ENCODE data around the gene GZMM. TPM values are rescaled to one million over a fixed set of nuclear protein-coding genes. Genes with fewer than 3 reads are reported as not detected.

The GZMM gene
- 10 to 100 TPM; 23.5 to 31.0 TPM for total RNA-seq

DNA sequence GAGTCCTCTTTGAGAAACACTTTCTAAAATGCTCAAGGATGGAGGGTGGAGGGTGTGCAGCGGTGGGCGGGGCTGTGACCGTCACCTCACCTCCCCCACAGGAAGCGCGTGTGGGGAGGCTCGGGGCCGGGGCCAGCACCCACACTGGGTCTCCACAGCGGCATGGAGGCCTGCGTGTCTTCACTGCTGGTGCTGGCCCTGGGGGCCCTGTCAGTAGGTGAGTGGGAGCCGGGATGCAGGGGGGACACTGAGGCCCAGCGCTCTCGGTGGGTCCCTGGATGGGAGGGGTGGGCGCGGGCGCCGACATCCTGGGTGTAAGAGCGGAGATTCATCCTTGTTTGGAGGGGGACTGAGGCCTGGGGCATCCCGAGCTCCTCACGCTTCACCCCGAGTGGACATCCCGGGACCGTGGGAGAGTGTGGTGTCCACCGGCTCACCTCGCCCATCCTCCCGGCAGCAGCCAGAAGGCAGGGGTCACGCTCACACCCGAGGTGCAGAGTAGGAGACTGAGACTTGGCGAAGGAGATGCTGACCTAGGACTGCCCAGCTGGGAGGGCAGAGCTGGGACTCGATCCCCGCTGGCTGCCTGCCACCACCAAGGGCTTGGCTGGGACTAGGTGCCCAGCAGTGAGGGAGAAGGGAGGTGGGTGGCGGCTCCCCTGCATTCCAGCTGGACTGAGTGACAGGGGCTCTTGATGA lies at the start of gene GZMM:
Gene GZMM, plus strand, starts transcription at position 144 of the 699 bp plus-strand sequence. Its CDS starts 19 bp downstream, at position 163.
- Mint-ChIP-seq H3K4me3 (peak within 1 kb of the TSS; percentile 82 to 89), H3K27ac (peak within 1 kb of the TSS; percentile 57), H3K27me3 (ENCODE audit: low read depth) (no peaks in the 10 kb centered on the region), H3K36me3 (ENCODE audit: insufficient read depth in 2 of 2) (no peaks in the 10 kb centered on the region), H3K4me1 (ENCODE audit: low read depth) (peaks cover 30% of the 10 kb centered on the region), H3K9me3 (no peaks in the 10 kb centered on the region)
- peak; percentile 80 to 82 for DNase-seq
- peak; percentile 97 for ATAC-seq (replicated peaks in 1 of 2)

DNA sequence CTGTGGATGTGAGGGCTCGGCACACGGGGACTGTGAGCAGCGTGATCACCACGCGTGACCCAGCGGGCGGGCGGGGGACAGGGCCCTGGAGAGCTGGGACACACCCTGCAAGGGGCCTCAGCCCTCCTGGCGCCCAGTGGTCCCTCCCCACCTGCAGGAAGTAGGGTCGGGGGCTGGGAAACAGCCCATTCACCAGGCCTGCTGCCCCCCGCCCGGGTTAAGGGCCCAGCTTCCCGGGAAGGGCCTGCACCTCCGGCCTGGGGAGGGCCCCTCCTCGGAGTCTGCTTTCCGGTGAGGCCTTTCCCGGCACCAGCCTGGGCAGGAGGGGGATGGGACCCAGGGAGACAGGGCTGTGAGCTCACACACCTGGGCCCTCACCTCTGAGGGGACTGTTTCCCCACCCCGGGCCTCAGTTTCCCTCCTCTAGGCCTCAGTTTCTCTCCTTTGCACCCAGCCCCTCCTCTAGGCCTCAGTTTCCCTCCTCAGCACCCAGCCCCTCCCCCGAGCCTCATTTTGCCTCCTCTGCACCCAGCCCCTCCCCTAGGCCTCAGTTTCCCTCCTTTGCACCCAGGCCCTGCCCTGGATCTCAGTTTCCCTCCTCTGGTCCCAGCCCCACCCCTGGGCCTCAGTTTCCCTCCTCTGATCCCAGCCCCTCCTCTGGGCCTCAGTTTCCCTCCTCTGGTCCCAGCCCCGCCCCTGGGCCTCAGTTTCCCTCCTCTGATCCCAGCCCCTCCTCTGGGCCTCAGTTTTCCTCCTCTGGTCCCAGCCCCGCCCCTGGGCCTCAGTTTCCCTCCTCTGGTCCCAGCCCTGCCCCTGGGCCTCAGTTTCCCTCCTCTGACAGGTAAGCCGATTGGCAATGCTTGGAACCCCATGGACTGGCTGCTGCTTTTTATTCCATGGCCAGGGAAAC lies 49.4 kb upstream of the GZMM start:
- no peak overlapping the region for H3K4me3 Mint-ChIP-seq
- H3K36me3 Mint-ChIP-seq (ENCODE audit: insufficient read depth in 2 of 2): peaks cover 2 to 3% of the 10 kb centered on the region in 2 donors
- peaks cover 14% of the 10 kb centered on the region for H3K27me3 Mint-ChIP-seq (ENCODE audit: low read depth)
- peaks cover 2 to 4% of the 10 kb centered on the region in 2 donors for H3K9me3 Mint-ChIP-seq
- no peak overlapping the region for H3K27ac Mint-ChIP-seq
- DNase-seq (no peak), ATAC-seq (replicated peaks in 1 of 2) (no peak)
- peaks cover 11% of the 10 kb centered on the region for H3K4me1 Mint-ChIP-seq (ENCODE audit: low read depth)

DNA sequence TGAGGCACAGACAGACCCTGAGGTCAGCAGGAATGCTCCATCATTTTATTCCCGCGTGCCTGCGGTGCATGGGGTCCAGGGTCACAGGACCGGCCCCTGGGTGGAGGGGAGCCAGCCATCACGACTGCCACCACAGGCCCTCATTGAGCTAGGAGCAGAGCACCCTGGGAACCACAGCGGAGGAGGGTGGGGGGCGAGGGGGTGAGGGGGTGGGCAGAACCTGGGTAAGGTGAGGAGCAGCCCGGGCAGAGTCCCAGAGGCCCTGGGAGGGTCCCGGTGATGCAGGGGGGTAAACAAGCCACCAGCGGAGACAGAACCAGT lies 48.8 kb upstream of the GZMM start:
- DNase-seq (no peak), ATAC-seq (replicated peaks in 1 of 2) (no peak)
- no peak overlapping the region for H3K27ac Mint-ChIP-seq
- H3K4me1 Mint-ChIP-seq (ENCODE audit: low read depth): peaks cover 6% of the 10 kb centered on the region
- H3K9me3 Mint-ChIP-seq: peaks cover 2 to 4% of the 10 kb centered on the region in 2 donors
- no peak overlapping the region for H3K4me3 Mint-ChIP-seq
- peaks cover 18% of the 10 kb centered on the region for H3K27me3 Mint-ChIP-seq (ENCODE audit: low read depth)
- peaks cover 2 to 3% of the 10 kb centered on the region in 2 donors for H3K36me3 Mint-ChIP-seq (ENCODE audit: insufficient read depth in 2 of 2)

DNA sequence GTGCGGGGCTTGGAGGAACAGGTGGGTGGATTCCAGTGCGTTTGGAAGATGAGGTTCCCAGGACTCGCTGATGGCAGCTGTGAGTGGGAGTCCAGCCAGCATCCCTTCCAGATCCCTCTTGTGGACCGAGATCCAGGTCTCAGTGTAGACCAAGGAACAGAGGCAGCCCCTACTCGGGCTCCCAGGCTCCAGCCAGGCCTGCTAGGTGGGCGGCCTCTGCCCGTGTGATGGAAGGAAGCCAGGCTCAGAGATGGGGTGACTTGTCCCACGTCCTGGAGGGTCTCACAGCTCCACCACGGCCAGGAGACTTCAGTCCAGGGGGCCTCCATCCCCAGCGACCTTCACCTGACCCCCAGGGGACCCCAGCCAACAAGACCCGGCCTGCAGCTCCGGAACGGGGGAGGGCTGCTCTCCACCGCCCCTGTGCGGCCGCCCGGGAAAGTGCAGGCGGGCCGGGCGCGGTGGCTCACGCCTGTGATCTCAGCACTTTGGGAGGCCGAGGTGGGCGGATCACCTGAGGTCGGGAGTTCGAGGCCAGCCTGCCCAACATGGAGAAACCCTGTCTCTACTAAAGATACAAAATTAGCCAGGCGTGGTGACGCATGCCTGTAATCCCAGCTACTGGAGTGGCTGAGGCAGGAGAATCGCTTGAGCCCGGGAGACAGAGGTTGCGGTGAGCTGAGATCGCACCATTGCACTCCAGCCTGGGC lies 48.3 kb upstream of the GZMM start:
- DNase-seq (peak; percentile 55 to 66), ATAC-seq (replicated peaks in 1 of 2) (peak; percentile 23 to 35)
- Mint-ChIP-seq H3K27ac (no peak overlapping the region), H3K27me3 (ENCODE audit: low read depth) (peaks cover 18% of the 10 kb centered on the region), H3K4me3 (peak overlapping the region in 1 of 2 donors; percentile 22), H3K4me1 (ENCODE audit: low read depth) (peaks cover 6% of the 10 kb centered on the region), H3K36me3 (ENCODE audit: insufficient read depth in 2 of 2) (peaks cover 2 to 3% of the 10 kb centered on the region in 2 donors), H3K9me3 (peaks cover 2 to 4% of the 10 kb centered on the region in 2 donors)

DNA sequence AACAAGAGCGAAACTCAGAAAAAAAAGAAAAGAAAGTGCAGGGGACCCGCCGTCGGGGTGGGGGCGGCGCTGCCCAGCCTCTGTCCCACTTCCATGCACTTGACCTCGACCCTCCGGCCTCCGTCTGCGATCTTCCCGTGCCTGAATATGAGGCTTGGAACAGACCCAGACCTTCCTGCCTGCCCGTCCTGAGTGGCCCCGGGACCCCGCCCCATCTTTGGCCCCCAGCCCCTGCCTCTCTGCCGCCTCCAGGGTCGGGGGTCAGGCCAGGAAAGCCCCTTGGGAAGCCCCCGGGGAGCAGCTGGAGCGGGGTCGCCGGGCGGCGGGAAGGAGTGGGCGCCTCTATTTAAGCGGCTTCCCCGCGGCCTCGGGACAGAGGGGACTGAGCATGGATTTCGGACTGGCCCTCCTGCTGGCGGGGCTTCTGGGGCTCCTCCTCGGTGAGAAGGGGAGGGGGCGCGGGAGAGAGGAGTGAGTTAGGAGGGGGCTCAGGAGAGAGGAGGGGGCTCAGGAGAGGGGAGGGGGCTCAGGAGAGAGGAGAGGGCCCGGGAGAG lies 47.7 kb upstream of the GZMM start, which contains the start of gene MADCAM1:
Gene MADCAM1, plus strand, starts transcription at position 375 of the 554 bp plus-strand sequence. Its CDS starts 14 bp downstream, at position 389.
- peak within 1 kb of the TSS in 1 of 2 donors; percentile 22 for H3K4me3 Mint-ChIP-seq
- peaks cover 2 to 3% of the 10 kb centered on the region in 2 donors for H3K36me3 Mint-ChIP-seq (ENCODE audit: insufficient read depth in 2 of 2)
- no peak within 1 kb of the TSS for H3K27ac Mint-ChIP-seq
- peaks cover 18% of the 10 kb centered on the region for H3K27me3 Mint-ChIP-seq (ENCODE audit: low read depth)
- peaks cover 6% of the 10 kb centered on the region for H3K4me1 Mint-ChIP-seq (ENCODE audit: low read depth)
- peaks cover 2 to 4% of the 10 kb centered on the region in 2 donors for H3K9me3 Mint-ChIP-seq
- no peak for DNase-seq
- no peak for ATAC-seq (replicated peaks in 1 of 2)

DNA sequence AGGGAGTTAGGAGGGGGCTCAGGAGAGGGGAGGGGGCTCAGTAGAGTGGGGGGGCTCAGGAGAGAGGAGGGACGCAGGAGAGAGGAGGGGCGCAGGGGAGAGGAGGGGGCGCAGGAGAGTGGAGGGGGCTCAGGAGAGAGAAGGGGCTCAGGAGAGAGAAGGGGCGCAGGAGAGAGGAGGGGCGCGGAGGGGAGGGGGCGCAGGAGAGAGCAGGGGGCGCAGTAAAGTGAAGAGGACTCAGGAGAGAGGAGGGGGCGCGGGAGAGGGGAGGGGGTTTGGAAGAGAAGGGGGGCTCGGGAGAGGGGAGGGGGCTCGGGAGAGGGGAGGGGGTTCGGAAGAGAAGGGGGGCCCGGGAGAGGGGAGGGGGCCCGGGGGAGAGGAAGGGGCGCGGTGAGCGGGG lies 46.9 kb upstream of the GZMM start:
- H3K4me3 Mint-ChIP-seq: no peak overlapping the region
- H3K4me1 Mint-ChIP-seq (ENCODE audit: low read depth): peaks cover 6% of the 10 kb centered on the region
- H3K9me3 Mint-ChIP-seq: peaks cover 2 to 4% of the 10 kb centered on the region in 2 donors
- ATAC-seq (replicated peaks in 1 of 2) (no peak), DNase-seq (no peak)
- H3K36me3 Mint-ChIP-seq (ENCODE audit: insufficient read depth in 2 of 2): peaks cover 2 to 3% of the 10 kb centered on the region in 2 donors
- no peak overlapping the region for H3K27ac Mint-ChIP-seq
- peaks cover 18% of the 10 kb centered on the region for H3K27me3 Mint-ChIP-seq (ENCODE audit: low read depth)

DNA sequence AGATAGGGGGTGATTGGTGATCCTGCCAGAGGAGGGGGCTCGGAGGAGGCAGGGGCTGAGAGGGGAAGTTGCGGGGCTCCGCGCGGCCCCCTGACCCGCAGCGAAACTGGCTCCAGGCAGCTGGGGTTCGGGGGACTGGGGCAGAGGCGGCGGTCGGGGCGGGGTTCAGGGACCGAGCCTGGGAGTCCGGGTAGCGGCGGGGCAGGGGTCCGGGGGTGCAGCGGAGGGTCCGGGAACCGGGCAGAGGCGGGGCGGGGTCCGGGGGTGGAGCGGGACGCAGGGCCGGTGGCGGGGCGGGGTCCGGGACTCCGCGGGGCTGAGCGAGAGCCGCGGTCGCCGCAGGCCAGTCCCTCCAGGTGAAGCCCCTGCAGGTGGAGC lies 46.4 kb upstream of the GZMM start:
- Mint-ChIP-seq H3K4me1 (ENCODE audit: low read depth) (peaks cover 8% of the 10 kb centered on the region), H3K36me3 (ENCODE audit: insufficient read depth in 2 of 2) (peaks cover 2 to 3% of the 10 kb centered on the region in 2 donors), H3K4me3 (no peak overlapping the region), H3K27ac (no peak overlapping the region), H3K27me3 (ENCODE audit: low read depth) (peaks cover 18% of the 10 kb centered on the region), H3K9me3 (peaks cover 2 to 4% of the 10 kb centered on the region in 2 donors)
- peak in 1 of 2 donors; percentile 13 for ATAC-seq (replicated peaks in 1 of 2)
- no peak for DNase-seq

DNA sequence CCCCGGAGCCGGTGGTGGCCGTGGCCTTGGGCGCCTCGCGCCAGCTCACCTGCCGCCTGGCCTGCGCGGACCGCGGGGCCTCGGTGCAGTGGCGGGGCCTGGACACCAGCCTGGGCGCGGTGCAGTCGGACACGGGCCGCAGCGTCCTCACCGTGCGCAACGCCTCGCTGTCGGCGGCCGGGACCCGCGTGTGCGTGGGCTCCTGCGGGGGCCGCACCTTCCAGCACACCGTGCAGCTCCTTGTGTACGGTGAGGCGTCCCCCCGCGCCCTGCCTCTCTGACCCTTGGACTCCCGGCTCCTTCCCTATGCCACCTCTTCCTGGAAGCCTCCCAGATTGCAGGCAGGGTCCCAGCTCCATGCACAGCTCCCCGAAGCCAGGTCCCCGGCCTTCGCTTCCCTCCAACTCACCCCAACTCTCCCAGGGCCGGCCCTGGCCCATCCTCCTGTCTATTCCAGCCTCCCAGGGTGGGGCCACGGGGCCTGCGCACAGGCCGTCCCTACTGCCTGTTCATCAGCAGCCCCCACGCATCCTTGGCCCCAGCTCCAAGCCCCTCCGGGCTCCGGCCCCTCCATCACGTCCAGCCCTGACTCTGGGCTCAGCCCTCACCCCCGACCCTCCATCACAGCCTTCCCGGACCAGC lies 45.9 kb upstream of the GZMM start:
- Mint-ChIP-seq H3K27ac (no peak overlapping the region), H3K36me3 (ENCODE audit: insufficient read depth in 2 of 2) (peaks cover 2 to 3% of the 10 kb centered on the region in 2 donors), H3K4me3 (peak overlapping the region in 1 of 2 donors; percentile 59), H3K27me3 (ENCODE audit: low read depth) (peaks cover 18% of the 10 kb centered on the region), H3K4me1 (ENCODE audit: low read depth) (peaks cover 12% of the 10 kb centered on the region), H3K9me3 (peaks cover 2% of the 10 kb centered on the region in 2 donors)
- ATAC-seq (replicated peaks in 1 of 2) (peak; percentile 24 to 32), DNase-seq (no peak)

DNA sequence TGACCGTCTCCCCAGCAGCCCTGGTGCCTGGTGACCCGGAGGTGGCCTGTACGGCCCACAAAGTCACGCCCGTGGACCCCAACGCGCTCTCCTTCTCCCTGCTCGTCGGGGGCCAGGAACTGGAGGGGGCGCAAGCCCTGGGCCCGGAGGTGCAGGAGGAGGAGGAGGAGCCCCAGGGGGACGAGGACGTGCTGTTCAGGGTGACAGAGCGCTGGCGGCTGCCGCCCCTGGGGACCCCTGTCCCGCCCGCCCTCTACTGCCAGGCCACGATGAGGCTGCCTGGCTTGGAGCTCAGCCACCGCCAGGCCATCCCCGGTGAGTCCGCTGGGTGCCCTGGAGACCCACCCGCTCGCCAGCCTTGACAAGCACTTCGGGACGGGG lies 45.4 kb upstream of the GZMM start:
- no peak for ATAC-seq (replicated peaks in 1 of 2)
- peak overlapping the region in 1 of 2 donors; percentile 34 for H3K4me3 Mint-ChIP-seq
- no peak overlapping the region for H3K27ac Mint-ChIP-seq
- H3K36me3 Mint-ChIP-seq (ENCODE audit: insufficient read depth in 2 of 2): peaks cover 2 to 3% of the 10 kb centered on the region in 2 donors
- peaks cover 2% of the 10 kb centered on the region in 2 donors for H3K9me3 Mint-ChIP-seq
- peaks cover 18% of the 10 kb centered on the region for H3K27me3 Mint-ChIP-seq (ENCODE audit: low read depth)
- H3K4me1 Mint-ChIP-seq (ENCODE audit: low read depth): peaks cover 11% of the 10 kb centered on the region
- DNase-seq: no peak

DNA sequence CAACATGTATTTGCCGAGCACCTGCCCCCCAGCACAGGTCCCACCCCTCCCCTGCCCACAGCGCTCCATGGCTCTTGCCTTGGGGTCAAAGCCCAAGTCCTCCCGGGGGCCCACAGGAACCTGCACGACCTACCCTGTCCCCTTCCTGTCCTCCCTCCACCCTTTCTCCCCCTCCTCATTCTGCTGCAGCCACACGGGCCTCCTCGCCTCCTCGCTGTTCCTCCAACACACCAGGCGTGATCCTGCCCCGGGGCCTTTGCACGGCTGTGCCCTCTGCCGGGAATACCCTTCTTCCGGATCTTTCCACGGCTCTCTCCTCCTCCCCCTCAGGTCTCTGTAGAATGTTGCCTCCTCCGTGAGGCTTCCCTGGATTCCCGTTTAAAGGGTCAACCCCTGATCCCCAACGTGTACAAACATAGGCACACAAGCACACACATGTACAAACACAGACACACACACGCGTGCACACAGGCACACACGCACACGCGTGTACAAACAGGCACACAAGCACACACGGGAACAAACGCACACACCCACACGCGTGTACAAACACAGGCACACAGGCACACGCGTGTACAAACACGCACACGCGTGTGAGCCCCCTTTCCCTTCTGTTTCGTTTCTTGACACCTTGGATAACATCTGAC lies 44.8 kb upstream of the GZMM start:
- Mint-ChIP-seq H3K9me3 (no peaks in the 10 kb centered on the region), H3K36me3 (ENCODE audit: insufficient read depth in 2 of 2) (no peaks in the 10 kb centered on the region), H3K27ac (no peak overlapping the region), H3K4me1 (ENCODE audit: low read depth) (peaks cover 6% of the 10 kb centered on the region), H3K4me3 (peak overlapping the region in 1 of 2 donors; percentile 6), H3K27me3 (ENCODE audit: low read depth) (peaks cover 18% of the 10 kb centered on the region)
- no peak for DNase-seq
- no peak for ATAC-seq (replicated peaks in 1 of 2)

DNA sequence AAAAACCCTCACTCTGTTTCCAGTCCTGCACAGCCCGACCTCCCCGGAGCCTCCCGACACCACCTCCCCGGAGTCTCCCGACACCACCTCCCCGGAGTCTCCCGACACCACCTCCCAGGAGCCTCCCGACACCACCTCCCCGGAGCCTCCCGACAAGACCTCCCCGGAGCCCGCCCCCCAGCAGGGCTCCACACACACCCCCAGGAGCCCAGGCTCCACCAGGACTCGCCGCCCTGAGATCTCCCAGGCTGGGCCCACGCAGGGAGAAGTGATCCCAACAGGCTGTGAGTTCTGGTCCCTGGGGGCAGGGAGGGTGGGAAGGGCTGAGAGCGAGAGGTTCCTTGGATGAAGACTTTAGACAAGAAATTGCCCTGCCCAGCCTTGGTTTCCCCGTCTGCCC lies 42.2 kb upstream of the GZMM start:
- H3K27me3 Mint-ChIP-seq (ENCODE audit: low read depth): peaks cover 18% of the 10 kb centered on the region
- DNase-seq (no peak), ATAC-seq (replicated peaks in 1 of 2) (no peak)
- H3K27ac Mint-ChIP-seq: no peak overlapping the region
- no peaks in the 10 kb centered on the region for H3K9me3 Mint-ChIP-seq
- H3K36me3 Mint-ChIP-seq (ENCODE audit: insufficient read depth in 2 of 2): no peaks in the 10 kb centered on the region
- H3K4me3 Mint-ChIP-seq: no peak overlapping the region
- peaks cover 17% of the 10 kb centered on the region for H3K4me1 Mint-ChIP-seq (ENCODE audit: low read depth)

DNA sequence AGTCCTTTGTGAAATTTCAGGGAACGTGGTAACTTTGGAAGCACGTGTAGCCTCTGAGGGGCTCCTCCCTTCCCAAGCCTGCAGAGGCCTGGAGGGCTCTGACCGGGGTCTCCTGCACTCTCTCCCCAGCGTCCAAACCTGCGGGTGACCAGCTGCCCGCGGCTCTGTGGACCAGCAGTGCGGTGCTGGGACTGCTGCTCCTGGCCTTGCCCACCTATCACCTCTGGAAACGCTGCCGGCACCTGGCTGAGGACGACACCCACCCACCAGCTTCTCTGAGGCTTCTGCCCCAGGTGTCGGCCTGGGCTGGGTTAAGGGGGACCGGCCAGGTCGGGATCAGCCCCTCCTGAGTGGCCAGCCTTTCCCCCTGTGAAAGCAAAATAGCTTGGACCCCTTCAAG lies 39.2 kb upstream of the GZMM start:
- DNase-seq (no peak), ATAC-seq (replicated peaks in 1 of 2) (no peak)
- peaks cover 34% of the 10 kb centered on the region for H3K4me1 Mint-ChIP-seq (ENCODE audit: low read depth)
- H3K4me3 Mint-ChIP-seq: no peak overlapping the region
- no peak overlapping the region for H3K27ac Mint-ChIP-seq
- H3K9me3 Mint-ChIP-seq: no peaks in the 10 kb centered on the region
- H3K27me3 Mint-ChIP-seq (ENCODE audit: low read depth): peaks cover 2% of the 10 kb centered on the region
- H3K36me3 Mint-ChIP-seq (ENCODE audit: insufficient read depth in 2 of 2): no peaks in the 10 kb centered on the region
